ENCODE results near the gene BRD4.
"Not testable (repeated sequence)": the region's sequence is repeated elsewhere in the genome, so short reads cannot be mapped to it uniquely, and the experiment has no call there.

BRD4 gene

GRCh38 chr19:15363048-15363447 is 30.7 kb upstream of the BRD4 start:
- in situ Hi-C loops (cut with HindIII; ENCODE audit: low sequenced_read_pairs): not testable (repeated sequence)

GRCh38 chr19:15360015-15360414 is 27.7 kb upstream of the BRD4 start:
- in situ Hi-C loops (cut with HindIII; ENCODE audit: low sequenced_read_pairs): not testable (repeated sequence)

DNA sequence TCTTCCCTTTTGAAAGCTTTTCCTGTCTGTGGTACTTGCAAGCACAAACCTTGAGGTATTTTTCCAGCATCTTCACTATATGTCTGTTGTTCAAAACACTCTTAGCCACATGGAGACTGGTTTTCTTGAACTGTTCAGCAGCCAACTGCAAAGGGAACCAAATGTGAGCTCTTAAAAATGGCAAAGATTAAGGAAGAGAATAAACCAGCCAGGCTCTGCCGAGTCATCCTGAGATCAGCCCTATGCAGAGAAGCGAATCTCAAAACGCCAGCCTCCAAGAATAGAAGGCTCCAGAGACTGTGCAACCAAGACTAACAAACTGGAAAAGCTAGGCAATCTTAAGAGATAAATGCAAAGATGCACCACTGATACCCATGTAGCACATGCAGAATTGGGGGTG is 26.6 kb upstream of the BRD4 start:
- in situ Hi-C loops (cut with HindIII; ENCODE audit: low sequenced_read_pairs): no loop called here

DNA sequence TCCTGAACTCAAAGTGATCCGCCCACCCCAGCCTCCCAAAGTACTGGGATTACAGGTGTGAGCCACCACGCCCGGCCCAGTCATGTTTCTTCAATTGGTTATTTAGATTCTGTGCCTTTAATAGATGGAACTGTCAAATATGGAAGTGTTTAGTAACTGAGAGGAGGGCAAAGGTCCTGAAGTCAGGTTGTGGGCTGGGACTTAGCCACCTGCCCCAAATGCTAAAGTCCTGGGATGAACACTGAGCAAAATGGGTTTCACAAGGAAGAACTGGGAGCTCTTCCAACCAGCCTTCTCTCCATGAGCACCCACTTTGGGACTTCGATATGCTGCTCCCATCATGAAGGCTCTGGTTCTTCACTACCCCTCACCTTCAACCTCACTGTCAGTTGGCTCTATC is 25.6 kb upstream of the BRD4 start:
- in situ Hi-C loops (cut with HindIII; ENCODE audit: low sequenced_read_pairs): no loop called here

- in situ Hi-C loops (cut with HindIII; ENCODE audit: low sequenced_read_pairs): no loop called here
Measured at GRCh38 chr19:15354566-15355296, 22.4 kb upstream of the BRD4 start.

DNA sequence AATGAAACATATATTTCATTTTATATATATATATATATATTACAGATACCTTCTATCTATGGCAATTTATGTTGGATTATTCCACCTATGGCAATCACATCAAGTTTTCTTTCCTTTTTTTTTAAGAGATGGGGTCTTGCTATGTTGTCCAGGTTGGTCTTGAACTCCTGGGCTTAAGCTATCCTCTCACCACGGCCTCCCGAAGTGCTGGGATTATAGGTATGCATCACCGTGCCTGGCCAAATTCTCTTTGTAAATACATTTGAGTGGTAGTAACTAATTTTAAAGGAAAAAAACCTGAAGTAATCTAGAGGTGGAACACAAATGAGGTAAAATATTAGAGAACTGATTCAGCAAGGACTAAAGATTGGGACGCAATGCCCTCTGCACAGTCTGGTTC is 21.6 kb upstream of the BRD4 start:
- in situ Hi-C loops (cut with HindIII; ENCODE audit: low sequenced_read_pairs): no loop called here

DNA sequence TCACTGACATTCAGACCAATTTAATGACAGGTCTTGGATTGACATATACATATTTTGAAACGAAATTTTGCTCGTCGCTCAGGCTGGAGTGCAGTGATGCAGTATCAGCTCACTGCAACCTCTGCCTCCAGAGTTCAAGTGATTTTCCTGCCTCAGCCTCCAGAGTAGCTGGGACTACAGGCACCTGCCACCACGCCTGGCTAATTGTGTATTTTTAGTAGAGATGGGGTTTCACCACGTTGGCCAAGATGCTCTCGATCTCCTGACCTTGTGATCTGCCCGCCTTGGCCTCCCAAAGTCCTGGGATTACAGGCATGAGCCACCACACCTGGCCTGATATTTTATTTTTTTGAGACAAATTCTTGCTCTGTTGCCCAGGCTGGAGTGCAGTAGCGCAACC is 20.2 kb upstream of the BRD4 start:
- in situ Hi-C loops (cut with HindIII; ENCODE audit: low sequenced_read_pairs): not testable (repeated sequence)

GRCh38 chr19:15341328-15341727 is 9.0 kb upstream of the BRD4 start:
- in situ Hi-C loops (cut with HindIII; ENCODE audit: low sequenced_read_pairs): not testable (repeated sequence)

DNA sequence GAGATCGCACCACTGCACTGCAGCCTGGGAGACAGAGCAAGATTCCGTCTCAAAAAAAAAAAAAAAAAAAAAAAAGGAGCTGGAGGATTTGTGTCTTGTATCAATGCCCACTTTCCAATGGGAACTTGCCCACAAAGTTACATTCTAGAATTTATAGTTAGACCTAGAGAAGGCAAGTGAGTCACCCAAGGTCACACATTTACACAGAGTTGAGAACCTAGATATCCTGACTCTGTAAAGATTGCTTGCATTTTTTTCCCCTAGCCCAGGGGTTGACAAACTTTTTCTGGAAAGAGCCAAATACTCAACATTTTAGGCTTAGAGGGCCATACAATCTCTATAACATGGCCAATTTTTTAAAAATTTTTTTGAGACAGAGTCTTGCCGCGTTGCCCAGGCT is 7.7 kb upstream of the BRD4 start:
- in situ Hi-C loops (cut with HindIII; ENCODE audit: low sequenced_read_pairs): no loop called here

DNA sequence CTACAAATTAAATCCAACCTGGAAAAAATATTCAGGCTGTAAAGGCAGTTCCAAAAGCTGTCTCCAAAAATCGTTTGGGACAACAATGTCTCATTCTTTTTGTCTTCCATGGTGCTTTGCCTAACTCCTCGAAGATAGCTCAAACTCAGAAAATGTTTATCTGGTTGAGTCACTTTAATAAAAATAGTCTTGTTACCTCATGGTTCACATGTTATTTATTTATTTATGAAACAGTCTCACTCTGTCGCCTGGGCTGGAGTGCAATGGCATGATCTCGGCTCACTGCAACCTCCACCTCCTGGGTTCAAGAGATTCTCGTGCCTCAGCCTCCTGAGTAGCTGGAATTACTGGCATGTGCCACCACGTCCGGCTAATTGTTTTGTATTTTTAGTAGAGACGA is 4.9 kb upstream of the BRD4 start:
- in situ Hi-C loops (cut with HindIII; ENCODE audit: low sequenced_read_pairs): no loop called here

DNA sequence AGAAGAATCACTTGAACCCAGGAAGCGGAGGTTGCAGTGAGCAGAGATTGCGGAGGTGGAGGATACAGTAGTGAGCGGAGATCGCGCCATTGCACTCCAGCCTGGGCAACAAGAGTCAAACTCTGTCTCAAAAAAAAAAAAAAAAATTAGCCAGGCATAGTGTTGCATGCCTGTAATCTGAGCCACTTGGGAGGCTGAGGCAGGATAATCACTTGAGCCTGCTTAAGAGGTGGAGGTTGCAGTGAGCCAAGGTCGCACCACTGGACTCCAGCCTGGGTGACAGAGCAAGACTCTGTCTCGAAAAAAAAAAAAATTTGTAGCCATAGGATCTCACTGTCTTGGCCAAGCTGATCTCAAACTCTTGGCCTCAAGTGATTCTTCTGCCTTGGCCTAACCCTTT is 3.7 kb upstream of the BRD4 start:
- in situ Hi-C loops (cut with HindIII; ENCODE audit: low sequenced_read_pairs): not testable (repeated sequence)

DNA sequence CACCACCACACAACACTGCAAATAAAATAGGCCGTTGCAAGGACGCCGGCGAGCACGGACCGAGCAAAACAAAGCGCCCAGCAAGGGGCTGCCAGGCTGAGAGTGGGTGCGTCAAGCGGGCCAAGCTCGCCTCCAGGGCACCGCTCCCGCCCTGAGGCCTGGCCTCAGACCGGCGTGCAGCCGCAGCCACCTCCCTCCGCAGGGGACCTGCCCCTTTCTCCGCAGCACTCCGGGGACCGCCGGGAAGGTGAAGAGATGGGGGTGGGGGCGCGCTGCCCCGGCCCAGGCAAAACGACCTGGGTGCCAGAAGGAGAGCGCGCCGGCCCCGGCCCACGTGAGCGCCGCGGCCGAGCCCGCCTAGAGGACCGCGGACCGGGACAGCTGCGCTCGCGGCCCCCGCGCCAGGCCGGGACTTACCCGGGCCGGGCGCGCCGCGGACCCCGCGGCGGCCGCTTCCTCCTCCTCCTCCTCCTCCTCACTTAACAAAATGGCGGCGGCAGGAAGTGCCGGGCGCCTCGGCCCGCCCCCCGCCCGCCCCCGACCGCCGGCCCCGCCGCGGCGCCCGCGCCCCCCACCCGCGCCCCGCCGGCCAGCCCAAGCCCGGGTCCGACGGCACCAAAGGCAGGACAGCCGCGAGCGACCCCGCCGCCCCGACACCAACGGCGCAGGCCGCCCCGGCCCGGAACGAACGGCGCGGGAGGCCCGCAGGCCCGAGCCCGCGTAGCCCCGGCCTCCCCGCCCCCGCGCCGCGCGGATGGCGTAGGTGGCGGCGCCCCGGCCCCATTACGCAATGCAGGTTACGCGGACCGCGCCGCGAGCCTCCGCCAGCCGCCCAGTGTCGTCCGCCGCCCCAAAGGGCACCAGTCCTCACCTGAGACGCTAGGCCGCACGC is 674 bp downstream of the BRD4 start:
- in situ Hi-C loops (cut with HindIII; ENCODE audit: low sequenced_read_pairs): no loop called here

- in situ Hi-C loops (cut with HindIII; ENCODE audit: low sequenced_read_pairs): no loop called here
Measured at GRCh38 chr19:15330801-15331418, 1.4 kb downstream of the BRD4 start.

- in situ Hi-C loops (cut with HindIII; ENCODE audit: low sequenced_read_pairs): no loop called here
Measured at GRCh38 chr19:15328312-15328711, 4.0 kb downstream of the BRD4 start.

DNA sequence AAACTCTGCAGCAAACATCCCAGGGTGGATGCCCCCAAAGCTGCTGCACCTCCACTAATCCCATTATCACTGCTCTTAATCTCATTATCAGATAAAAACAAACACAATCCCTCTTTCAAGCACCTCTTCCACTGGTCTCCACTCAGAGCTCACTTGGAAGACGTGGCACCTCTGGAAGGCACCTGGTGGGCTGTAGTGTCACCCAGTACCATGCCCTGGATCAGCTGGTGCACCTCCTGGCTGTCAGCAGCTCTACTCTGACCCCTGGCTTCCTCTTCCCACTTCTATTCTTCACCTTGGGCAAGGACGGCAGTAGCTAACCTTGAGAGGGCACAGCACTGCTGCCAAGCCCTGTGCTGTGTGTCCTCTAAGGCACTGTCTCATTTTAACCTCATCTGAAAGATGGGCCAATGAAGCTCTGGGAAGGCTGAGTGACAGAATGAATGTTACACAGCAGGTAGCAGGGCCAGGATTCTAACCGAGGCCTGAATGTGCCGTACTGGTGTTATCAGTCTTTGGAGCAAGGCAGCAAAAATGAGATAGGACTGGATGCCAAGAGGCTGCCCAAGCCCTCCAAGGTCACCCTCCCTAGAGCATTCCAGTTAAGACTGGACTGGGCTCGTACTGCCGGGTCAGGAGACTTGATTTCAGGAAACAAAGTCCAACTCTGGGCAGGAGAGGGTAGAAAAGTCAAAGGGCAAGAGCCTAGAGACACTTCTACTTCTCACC is 7.4 kb downstream of the BRD4 start:
- in situ Hi-C loops (cut with HindIII; ENCODE audit: low sequenced_read_pairs): no loop called here

GRCh38 chr19:15323496-15324235 is 8.7 kb downstream of the BRD4 start:
- in situ Hi-C loops (cut with HindIII; ENCODE audit: low sequenced_read_pairs): no loop called here

DNA sequence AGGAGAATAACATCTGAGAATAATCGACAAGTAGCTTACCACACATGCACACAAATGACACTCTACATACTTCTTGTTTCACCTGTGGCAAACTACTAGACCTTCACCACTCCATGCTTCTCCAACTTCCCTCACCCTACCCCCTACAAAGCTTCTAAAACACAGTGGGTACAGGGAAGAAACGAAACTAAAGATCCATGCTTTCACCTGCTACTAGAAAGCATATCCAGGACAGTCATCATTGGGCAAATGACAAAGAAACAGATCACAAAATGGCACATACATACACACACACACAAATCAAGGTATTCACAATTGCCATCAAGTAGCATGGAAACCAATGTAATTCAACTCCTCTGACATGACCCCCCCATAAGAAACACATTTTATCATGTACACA is 10.6 kb downstream of the BRD4 start:
- in situ Hi-C loops (cut with HindIII; ENCODE audit: low sequenced_read_pairs): no loop called here

DNA sequence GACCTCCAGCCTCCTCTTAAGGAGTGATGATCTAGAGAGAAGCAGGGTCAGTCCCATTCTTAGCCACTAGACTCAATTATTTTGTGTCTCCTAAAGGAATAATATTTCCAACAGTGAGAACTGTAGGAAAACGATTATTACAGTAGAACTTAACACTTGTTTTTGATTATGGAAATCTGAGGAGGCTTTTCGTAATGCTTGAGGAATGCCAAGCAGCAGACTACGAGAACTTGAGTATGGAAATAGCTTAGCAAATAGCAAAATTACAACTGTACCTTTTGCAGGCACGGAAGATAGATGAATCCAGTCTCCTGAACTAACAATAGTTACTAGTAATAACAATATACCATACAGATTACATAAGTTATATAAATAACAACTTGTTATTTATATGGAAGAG is 12.2 kb downstream of the BRD4 start:
- in situ Hi-C loops (cut with HindIII; ENCODE audit: low sequenced_read_pairs): no loop called here

DNA sequence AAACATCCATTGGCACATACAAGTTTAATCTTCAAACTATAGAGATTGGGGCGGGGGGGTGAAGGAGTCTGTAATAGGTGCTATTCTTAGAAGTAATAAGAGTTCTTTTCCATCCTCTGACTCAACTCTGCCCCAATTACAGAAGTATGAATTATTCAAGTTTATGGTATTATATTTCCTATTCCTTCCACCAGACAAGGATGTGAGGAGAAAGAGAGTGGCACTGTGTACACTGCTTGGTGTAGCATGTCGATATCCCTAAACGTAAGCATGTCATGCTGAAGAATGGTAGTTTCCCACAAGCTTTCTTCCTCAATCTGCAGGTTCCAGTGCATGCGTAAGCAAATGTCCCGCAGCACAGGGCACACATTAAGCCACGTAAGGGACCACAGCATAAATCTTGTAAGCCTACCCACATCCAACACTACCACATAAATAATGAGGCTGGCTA is 14.1 kb downstream of the BRD4 start:
- in situ Hi-C loops (cut with HindIII; ENCODE audit: low sequenced_read_pairs): no loop called here

DNA sequence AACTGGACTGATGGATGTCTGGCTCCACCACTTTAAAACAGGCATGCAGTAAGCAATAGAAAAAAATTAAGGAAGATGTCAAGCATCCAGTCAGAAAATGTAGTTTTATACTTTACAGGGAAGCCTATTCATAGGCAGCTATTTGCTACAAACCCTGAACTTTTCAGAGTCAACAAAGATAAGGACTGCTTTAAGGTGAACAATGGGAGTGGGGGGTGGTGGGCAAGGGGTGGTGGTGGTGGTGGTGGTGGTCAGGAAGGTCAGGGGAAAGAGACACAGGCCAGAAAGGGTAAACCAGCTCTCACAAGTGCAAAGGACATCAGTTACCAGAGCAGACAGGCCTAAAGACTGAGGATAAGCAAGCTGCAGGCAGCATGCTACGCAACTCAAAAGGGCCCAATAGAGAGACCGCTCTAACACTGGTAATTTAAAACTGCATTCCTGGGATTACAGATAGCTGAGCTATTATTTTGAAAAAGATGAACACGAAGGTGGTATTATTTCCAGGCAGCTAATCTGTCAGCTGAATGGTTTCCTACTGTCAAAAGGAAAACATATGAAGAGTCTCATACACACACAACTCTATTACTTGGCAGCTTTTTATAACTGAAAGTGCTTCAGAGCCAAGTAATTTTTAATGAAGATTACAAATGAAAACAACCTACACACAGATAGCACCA is 14.8 kb downstream of the BRD4 start:
- in situ Hi-C loops (cut with HindIII; ENCODE audit: low sequenced_read_pairs): no loop called here
